Activated naive CD4-positive, alpha-beta T cell treated with anti-CD3 and anti-CD28 coated beads, Interleukin-2, amount 50 U/mL, for 24 hours (primary cell): ENCODE results near the gene STOML1.

ENCODE experiments used
- H3K27ac Mint-ChIP-seq: one replicate; pipeline ENCODE4 v1.8.0; 2021; ENCODE audit warnings: mild to moderate bottlenecking, mixed read lengths
- H3K27me3 Mint-ChIP-seq: one replicate; pipeline ENCODE4 v1.8.0; 2021; ENCODE audit warnings: mixed read lengths
- H3K36me3 Mint-ChIP-seq: one replicate; pipeline ENCODE4 v1.8.0; 2021; ENCODE audit warnings: mixed read lengths
- H3K4me1 Mint-ChIP-seq: one replicate; pipeline ENCODE4 v1.8.0; 2021; ENCODE audit warnings: mixed read lengths
- H3K4me3 Mint-ChIP-seq: one replicate; pipeline ENCODE4 v1.8.0; 2021; ENCODE audit warnings: mild to moderate bottlenecking, mixed read lengths
- H3K9me3 Mint-ChIP-seq: one replicate; pipeline ENCODE4 v1.8.0; 2021; ENCODE audit warnings: mixed read lengths

Gene STOML1, protein sequence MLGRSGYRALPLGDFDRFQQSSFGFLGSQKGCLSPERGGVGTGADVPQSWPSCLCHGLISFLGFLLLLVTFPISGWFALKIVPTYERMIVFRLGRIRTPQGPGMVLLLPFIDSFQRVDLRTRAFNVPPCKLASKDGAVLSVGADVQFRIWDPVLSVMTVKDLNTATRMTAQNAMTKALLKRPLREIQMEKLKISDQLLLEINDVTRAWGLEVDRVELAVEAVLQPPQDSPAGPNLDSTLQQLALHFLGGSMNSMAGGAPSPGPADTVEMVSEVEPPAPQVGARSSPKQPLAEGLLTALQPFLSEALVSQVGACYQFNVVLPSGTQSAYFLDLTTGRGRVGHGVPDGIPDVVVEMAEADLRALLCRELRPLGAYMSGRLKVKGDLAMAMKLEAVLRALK

DNA sequence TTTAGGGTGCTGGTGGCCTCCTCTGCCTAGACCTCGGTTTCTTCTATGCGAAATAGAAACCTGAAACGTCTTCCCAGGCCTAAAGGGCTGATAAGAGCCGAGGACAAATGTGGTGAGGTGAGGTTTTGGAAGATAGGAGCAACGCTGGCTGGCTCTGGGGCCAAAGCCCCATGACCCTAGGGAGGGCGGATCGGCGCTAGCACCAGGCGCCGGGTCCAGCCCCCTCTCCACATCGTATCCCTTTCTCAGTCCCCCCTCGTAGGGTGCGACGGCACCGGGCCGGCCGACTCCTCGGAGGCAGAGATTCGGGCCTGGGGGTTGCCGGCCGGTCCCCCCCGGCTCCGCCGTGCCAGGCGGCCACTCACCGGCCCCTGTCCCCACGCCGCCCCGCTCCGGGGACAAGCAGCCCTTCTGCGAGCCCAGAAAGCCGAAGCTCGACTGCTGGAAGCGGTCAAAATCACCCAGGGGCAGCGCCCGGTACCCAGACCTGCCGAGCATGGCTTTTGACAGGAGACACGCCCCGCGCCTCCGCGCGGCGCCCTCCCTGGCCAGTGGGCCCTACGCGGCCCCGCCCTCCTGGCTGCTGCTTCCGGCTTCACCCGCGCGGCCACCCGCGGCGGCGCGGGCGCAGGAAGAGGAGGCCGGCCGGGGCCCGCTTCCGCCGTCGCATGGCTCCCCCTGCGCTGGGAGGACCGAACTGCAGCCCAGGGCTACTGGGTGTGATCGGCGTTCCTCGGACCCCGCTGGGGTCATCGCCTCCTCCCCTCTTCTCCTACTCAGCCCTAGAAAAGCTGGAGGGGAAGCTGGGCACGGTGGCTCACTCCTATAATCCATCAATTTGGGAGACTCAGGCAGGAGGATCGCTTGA is at the start of gene STOML1:
TSS of gene STOML1 (minus strand) at position 570 of the 868 bp plus-strand sequence. CDS start at position 498, 72 bp downstream.
- Mint-ChIP-seq H3K36me3 (no peaks in the 10 kb centered on the region), H3K27ac (peak within 1 kb of the TSS; percentile 79), H3K4me3 (peak within 1 kb of the TSS; percentile 86), H3K4me1 (peaks cover 40% of the 10 kb centered on the region), H3K27me3 (no peaks in the 10 kb centered on the region), H3K9me3 (no peaks in the 10 kb centered on the region)

DNA sequence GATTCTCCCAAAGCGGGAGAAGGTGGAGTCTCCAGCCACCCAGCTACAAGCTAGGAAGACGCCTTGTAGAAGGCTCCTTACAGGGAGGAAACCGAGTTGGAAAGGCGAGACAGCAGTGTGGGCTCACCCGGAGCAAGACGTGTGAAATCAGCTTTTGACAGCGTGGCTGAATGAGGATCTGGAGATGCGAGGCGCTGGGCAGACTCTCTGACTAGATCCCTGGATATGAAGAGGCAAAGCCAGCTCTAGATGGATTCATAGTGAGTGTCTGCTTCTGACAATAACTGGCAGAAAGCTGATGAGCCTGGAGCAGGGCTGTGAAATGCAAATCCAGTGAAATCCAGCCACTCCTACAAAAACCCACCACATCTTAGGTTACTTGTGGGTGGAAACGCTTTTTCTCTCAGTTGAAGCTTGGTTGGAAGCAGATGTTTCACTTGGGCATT is 49.2 kb upstream of the STOML1 start:
- H3K9me3 Mint-ChIP-seq = no peaks in the 10 kb centered on the region
- H3K27me3 Mint-ChIP-seq = no peaks in the 10 kb centered on the region
- H3K36me3 Mint-ChIP-seq = no peaks in the 10 kb centered on the region
- no peak overlapping the region for H3K27ac Mint-ChIP-seq
- no peak overlapping the region for H3K4me3 Mint-ChIP-seq
- H3K4me1 Mint-ChIP-seq = no peaks in the 10 kb centered on the region

DNA sequence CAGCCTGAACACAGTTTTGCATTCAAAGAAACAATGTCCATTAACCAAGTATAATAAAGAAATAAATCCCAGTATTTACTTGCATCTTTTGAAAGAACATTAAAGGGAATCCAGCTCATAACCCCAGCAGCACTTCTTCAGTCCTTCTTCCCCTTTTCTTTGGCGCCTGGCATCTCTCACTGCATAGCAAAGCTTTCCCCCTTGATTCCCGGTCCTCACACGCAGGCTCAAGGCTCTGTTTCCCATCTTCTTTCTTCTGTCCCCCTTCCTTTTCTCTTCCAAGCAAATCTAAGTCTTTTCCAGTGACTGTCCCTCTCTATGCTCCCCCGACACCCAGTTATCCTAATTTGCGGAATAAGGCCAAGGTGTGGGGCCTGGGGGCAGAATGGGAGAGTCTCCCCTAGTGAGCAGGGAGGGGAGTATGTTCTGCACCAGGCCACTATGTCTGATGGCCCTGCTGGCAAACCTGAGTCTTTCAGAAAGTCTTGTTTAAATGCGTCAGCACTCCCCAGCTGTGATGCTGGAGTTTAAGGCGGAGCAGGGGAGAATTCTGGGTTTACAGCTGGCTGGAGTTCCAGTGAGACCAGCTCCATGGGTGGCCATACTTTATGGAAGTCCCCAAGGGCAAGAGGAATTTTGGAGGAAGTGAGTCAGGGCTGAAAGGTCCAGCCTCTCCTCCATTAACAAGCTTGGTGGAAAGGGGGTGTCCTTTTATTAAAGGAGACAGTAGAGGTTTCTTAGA is 48.2 kb upstream of the STOML1 start:
- Mint-ChIP-seq H3K4me1 (no peaks in the 10 kb centered on the region), H3K27me3 (no peaks in the 10 kb centered on the region), H3K36me3 (no peaks in the 10 kb centered on the region), H3K4me3 (no peak overlapping the region), H3K27ac (no peak overlapping the region), H3K9me3 (no peaks in the 10 kb centered on the region)

DNA sequence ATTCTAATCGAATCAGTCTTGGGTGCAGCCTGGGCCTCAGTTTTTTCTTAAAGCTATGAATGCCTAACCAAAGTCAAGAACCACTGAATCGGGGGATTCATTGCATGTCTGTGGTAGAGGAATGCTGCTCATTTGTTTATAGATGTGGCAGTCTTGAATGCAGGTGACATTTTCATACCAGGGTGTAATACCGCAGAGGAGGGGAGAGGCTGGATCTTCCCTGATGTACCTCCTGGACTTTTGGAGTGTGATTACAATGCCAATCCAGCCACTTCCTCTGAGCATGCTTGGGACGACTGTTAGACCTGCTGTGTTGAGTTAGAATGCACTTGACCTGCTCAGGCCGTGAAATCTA is 47.5 kb upstream of the STOML1 start:
- Mint-ChIP-seq H3K36me3 (no peaks in the 10 kb centered on the region), H3K9me3 (no peaks in the 10 kb centered on the region), H3K27ac (no peak overlapping the region), H3K4me3 (no peak overlapping the region), H3K4me1 (no peaks in the 10 kb centered on the region), H3K27me3 (no peaks in the 10 kb centered on the region)

DNA sequence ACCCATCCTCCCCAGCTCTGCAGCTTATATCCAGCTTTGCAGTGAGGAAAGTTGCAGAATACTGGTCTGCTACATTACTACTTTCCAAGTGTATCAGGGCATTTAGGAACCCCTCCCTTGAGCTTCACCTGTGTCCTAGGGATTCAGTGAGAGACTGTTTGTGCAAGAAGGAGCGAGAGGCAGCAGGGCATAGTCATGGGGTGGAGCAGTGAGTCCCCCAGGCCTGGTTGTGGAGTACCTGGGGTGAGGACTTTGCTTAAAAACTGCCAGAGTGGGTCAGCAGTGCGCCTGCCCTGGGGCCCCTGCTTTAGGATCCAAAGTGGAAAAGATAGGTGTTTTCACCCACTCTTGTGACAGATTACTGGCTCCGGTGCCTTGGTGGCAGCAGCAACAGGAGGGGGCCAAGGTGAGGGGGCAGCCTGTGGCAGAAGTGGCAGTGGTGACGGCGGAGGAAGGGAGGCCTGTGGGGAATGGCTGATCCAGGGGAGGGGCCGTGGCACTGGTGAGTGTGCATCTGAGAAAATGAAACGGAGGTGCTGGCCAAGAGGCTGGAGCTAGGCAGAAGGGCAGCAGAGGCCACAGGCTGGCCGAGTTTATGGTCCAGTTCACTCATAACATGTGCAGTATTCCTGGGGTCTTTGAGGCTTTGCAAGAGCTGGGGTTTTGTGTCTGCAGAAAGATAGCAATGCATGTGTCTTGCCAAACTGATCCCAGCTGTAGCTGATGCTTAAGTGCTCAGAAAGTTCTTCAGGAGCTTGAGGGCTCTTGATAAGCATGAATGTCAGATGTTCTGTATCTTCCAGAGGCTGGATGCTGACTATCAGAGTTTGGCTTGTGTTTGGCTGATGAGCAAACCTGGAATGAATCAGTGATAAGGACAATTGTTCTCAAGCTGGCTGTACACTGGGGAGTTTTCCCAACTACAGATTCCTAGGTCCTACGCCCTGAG is 46.9 kb upstream of the STOML1 start:
- Mint-ChIP-seq H3K27ac (no peak overlapping the region), H3K36me3 (peaks cover 2% of the 10 kb centered on the region)

DNA sequence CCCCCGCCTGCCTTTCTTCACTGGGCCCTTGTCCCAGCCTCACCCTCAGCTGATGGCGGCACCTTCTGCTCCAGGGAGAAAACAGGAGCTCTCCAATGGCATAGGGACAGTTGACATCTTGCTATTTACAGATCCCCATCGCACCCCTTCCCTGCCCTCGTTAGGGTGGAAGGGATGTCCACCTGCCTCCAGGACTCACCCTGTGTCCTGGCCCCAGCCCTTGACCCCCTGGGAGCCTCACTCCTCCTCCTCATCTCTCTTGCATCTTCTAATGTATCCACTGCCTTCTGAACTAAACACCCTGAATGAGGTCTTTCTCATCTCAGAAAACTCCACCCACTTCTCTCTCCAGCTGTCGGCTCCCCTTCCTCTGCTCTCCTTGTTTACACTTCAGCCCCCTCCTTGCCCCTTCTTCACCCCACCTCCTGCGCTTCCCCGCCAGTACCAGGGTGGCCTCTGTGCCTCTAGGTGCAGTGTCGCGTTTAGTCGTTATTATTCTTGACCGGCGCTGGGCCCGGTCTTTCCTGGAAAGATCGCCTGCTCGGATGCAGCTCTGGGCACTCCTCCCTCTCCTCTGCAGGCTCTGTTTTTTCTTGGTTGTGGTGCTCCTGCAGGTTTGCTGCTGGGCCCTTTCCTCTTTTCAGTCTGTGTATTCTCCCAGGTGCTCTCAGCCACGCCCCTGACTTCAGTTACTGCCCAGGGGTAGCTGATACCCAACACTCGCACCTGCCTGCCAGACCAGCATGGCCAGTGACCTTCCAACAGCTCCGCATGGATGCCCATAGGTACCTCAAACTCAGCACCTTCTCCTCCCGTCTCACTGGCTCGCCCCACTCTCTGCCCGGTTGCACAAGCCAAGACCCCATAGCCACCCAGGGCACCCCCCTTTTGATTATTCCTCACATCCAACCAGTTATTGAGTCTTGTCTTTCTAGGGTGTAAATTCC is 45.3 kb upstream of the STOML1 start:
- Mint-ChIP-seq H3K27ac (no peak overlapping the region), H3K36me3 (peaks cover 2% of the 10 kb centered on the region), H3K27me3 (no peaks in the 10 kb centered on the region), H3K4me1 (no peaks in the 10 kb centered on the region), H3K9me3 (no peaks in the 10 kb centered on the region), H3K4me3 (no peak overlapping the region)

More for the DNA sequence above, 46.9 kb upstream of the STOML1 start:
- H3K4me3 Mint-ChIP-seq = no peak overlapping the region
- H3K4me1 Mint-ChIP-seq = no peaks in the 10 kb centered on the region
- H3K9me3 Mint-ChIP-seq = no peaks in the 10 kb centered on the region
- no peaks in the 10 kb centered on the region for H3K27me3 Mint-ChIP-seq

DNA sequence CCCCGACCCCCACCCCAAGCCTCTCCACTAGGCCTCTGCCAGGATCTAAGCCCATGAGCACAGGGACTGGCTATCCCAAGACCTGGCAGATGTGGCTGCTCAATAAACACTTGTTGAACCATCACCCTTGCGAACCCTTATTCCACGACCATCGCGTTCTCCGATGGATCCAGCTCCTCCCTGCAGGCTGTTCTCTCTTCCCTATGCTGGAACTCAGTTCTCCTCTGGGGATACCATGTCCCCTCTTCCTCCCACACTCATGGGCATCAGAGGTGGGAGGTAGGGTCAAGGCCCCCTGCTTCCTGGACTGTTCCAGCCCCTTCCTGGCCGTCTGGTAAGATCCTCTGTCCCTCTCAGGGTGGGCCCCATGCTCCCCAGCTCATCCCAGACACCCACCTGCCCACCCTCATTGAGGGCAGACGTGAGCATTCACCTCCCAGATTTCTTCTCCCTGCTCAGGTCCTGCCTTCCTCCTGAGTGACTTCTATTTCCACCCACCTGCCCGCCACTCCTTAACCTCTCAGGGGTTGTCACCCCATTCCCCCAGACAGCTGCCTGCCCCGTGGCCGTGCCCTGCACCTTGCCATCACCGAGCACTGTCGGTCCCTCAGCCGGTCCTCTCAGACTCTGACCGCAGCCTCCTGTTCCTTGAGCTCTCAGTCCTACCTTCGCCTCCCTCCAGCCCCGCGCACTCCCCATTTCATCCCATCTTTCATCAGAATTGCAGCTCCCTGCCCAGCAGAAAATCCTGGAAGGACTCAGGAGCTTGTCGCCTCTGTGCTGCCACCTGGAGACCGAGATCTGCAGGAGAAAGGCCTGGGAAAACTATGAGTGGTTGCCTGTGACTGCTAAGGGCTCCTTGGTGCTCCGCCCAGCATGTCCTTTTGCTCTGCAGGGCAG is 44.4 kb upstream of the STOML1 start:
- H3K27ac Mint-ChIP-seq = peak overlapping the region; percentile 9
- H3K36me3 Mint-ChIP-seq = peaks cover 2% of the 10 kb centered on the region
- H3K4me1 Mint-ChIP-seq = no peaks in the 10 kb centered on the region
- no peaks in the 10 kb centered on the region for H3K9me3 Mint-ChIP-seq
- H3K27me3 Mint-ChIP-seq = no peaks in the 10 kb centered on the region
- no peak overlapping the region for H3K4me3 Mint-ChIP-seq

DNA sequence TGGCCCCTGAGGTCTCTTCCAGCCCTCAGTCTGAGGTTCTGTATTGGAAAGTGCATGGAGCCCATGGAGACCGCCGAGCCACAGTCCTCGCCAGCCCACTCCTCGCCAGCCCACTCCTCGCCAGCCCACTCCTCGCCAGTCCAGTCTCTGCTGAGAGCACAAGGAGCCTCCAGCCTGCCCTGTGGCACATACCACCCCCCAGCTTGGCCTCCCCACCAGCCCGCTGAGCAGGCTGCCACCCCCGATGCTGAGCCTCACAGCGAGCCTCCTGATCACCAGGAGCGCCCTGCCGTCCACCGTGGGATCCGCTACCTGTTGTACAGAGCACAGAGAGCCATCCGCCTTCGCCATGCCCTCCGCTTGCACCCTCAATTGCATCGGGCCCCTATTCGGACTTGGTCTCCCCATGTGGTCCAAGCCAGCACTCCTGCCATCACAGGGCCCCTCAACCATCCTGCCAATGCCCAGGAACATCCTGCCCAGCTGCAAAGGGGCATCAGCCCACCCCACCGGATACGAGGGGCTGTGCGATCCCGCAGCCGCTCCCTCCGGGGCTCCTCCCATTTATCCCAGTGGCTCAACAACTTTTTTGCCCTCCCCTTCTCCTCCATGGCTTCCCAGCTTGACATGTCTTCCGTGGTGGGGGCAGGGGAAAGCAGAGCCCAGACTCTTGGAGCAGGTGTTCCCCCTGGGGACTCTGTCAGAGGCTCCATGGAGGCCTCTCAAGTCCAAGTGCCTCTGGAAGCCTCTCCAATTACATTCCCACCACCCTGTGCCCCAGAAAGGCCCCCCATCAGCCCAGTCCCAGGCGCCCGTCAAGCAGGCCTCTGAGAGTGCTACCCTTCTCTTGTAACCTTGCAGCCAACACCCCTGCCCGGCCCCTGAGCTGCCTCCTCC is 43.3 kb upstream of the STOML1 start:
- no peaks in the 10 kb centered on the region for H3K9me3 Mint-ChIP-seq
- H3K27me3 Mint-ChIP-seq = no peaks in the 10 kb centered on the region
- peaks cover 2% of the 10 kb centered on the region for H3K36me3 Mint-ChIP-seq
- no peak overlapping the region for H3K4me3 Mint-ChIP-seq
- H3K4me1 Mint-ChIP-seq = no peaks in the 10 kb centered on the region
- H3K27ac Mint-ChIP-seq = no peak overlapping the region

DNA sequence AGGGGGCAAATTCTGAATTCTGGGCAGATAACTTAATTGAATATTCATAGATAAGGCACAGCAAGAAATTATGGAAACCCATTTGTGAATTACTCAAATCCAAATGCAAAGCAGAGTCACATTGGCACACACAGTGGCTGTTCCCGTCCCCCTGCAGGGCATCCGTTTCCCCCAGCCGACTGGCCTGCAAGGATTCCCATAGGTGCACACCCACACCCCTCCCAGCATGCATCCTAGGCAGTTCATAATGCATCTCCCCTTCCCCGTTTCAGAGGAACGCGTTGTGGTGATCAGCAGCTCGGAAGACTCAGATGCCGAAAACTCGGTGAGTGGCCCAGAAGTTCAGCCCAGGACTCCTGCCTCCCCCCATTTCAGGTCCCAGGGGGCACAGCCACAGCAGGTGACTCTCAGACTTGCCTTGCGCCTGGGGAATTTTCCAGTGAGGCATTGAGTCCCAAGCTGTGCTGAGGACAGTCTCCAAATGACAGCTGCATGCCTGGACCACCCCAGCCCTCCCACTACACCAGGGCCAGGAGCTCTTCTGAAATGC is 42.2 kb upstream of the STOML1 start:
- Mint-ChIP-seq H3K27me3 (no peaks in the 10 kb centered on the region), H3K9me3 (no peaks in the 10 kb centered on the region), H3K4me1 (no peaks in the 10 kb centered on the region), H3K4me3 (no peak overlapping the region), H3K27ac (no peak overlapping the region), H3K36me3 (peaks cover 2% of the 10 kb centered on the region)

DNA sequence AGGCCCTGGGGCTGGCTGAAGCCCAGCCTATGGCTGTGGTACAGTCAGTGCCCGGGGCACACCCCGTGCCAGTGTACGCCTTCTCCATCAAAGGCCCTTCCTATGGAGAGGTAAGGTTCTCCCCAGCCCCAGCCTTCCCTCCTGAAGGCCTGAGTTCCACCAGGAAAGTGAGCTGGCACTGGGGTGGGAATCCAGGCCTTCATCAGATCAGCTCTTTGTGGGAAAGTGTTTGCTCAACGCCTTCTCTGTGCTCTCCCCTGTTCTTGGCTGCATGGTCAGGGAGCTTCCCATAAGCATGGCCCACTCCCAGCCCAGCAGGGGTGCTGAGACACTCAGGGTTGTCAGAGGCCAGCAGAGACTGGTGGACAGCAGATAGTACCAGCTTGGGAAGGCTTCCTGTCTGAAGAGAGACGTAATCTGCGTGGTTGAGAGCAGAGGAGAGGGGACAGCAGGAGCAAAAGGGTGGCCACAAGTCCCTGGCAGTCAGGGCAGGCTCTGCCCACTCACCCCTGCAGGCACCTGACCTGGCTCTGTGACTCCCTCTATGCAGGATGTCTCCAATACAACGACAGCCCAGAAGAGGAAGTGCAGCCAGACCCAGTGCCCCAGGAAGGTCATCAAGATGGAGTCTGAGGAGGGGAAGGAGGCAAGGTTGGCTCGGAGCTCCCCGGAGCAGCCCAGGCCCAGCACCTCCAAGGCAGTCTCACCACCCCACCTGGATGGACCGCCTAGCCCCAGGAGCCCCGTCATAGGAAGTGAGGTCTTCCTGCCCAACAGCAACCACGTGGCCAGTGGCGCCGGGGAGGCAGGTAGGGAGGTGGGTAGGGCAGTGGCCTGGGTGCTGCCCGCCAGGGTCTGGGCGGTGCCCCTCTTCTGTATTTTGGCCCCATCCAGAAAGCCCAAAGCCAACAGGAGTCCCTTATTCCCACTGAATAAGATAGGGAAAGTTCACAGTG is 40.8 kb upstream of the STOML1 start:
- Mint-ChIP-seq H3K4me3 (no peak overlapping the region), H3K4me1 (no peaks in the 10 kb centered on the region), H3K27me3 (no peaks in the 10 kb centered on the region), H3K27ac (peak overlapping the region; percentile 66), H3K36me3 (peaks cover 2% of the 10 kb centered on the region), H3K9me3 (no peaks in the 10 kb centered on the region)

DNA sequence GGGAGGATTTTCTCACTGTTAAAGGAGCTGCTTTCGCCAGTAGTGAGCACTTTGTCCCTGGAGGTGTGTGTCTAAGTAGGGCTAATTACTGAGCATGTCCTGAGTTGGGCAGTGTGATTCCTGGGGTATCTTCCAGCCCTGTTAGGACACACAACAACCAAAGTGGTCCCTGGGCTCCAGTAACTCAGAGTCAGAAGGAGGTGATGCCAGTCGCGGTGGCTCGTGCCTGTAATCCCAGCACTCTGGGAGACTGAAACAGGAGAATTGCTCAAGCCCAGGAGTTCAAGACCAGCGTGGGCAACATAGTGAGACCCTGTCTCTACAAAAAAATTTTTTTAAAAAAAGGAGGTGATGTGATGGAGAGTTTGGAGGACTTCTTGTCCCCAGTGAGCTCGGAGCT is 40.0 kb upstream of the STOML1 start:
- no peaks in the 10 kb centered on the region for H3K27me3 Mint-ChIP-seq
- no peaks in the 10 kb centered on the region for H3K4me1 Mint-ChIP-seq
- peaks cover 2% of the 10 kb centered on the region for H3K36me3 Mint-ChIP-seq
- no peaks in the 10 kb centered on the region for H3K9me3 Mint-ChIP-seq
- H3K4me3 Mint-ChIP-seq = no peak overlapping the region
- no peak overlapping the region for H3K27ac Mint-ChIP-seq
